GM19438 (cell line): ENCODE data around the gene BCKDHB.
"Not testable (repeated sequence)": the region's sequence is repeated elsewhere in the genome, so short reads cannot be mapped to it uniquely, and the experiment has no call there.

Experiments used
- ATAC-seq: cut with Tn5 transposase; IDR thresholded peaks from one replicate; pipeline ENCODE4 v1.9.1; 2021; ENCODE audit warnings: low read depth; ENCODE audit not compliant: unreplicated experiment

BCKDHB gene

DNA sequence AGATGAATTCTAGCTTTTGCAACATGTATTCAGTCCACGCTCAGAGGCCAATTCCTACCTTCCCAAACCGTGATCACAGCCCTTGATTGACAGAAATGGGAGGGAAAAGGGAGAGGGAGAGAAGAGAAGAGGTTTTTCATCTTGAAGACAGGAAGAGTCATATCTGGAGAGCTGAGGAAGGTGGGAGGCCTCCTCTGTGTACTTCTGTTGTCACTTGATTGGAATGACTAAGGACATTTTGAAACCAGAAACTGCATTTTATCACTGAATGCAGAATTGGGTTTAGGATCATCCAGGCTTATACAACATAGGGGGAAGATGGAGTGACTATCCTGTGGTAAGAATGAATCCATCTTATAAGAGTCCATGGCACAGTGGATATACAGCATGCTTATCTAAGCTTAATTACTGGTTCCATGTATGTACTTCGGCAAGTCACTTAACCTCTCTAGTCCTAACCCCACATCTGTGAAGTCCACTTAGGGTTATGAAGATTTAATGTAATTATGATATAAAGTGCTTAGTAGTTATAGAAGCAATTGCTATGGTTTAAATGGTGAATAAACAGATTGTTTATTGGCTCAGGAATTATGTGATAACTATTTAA, 144.0 kb downstream of the BCKDHB start:
- no peak for ATAC-seq

DNA sequence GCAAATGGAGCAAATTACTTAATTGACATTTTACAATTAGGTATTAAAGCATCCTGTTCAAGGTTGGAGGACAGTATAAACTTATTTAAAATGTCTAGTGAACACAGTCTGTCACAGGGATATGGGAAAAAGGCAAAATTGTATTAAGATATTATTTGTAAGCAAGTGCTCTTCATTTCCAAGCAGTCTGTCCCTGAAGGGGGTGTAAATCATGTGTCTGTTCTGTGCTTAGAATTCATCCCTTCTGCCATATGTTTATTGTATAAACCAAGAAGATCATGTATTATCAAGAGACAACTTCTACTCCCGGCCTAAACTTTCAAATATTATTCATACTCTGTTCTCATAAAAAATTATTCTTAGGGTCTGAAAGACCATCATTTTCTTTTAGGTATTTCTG, 144.8 kb downstream of the BCKDHB start:
- no peak for ATAC-seq

DNA sequence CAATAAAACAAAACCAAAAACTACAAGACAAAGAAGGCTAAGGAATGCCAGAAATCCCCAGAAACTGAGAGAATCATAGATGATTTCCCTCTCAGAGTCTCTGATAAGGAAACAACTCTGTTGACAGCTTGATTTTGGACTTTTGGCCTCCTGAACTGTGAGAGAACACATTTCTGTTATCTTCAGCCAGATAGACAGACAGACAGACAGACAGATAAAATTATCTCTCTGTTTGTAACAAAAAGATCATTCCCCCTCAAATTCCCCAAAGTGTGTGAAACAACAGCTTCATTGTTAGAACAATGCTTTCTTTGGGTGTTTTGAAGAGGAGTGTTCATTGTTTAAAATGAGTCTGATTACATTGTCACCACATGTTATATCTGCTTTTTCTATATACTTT, 148.2 kb downstream of the BCKDHB start:
- ATAC-seq: no peak

DNA sequence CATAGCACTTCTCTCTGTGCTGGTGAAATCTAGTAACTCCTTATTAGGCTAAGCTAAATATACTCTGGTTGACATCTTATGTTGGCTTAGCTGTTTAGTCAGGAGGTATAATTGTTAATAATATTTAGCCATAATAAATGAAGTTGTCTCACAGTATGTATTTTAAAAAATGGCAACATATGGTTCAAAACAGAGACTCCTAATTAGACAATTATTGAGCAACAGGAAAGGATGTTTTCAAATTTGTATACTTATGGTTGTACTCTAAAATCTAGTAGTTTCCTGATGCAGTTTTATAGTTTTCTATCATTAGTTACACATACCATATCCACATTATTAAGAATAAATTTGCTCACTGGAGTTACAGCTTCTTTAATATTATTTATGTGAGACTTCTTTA, 150.2 kb downstream of the BCKDHB start:
- ATAC-seq: no peak

DNA sequence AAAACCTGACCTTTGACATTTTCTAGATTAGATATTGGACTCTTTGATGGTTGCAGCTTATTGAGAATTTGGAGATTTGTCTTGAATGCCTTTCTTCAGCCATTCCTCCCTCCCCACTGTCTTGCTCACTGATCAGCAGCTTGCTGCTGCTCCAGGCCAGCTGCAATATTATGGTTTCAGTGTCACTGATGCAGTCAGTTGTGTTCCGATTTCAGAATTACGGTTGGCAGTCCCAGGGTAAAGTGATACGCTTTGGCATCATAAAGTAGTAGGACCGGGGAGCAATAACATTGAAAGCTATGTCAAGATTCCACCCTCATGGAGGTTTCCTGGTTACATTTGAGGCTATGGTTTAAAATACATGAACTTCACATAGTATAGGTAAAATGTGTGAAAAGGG, 152.6 kb downstream of the BCKDHB start:
- no peak for ATAC-seq

DNA sequence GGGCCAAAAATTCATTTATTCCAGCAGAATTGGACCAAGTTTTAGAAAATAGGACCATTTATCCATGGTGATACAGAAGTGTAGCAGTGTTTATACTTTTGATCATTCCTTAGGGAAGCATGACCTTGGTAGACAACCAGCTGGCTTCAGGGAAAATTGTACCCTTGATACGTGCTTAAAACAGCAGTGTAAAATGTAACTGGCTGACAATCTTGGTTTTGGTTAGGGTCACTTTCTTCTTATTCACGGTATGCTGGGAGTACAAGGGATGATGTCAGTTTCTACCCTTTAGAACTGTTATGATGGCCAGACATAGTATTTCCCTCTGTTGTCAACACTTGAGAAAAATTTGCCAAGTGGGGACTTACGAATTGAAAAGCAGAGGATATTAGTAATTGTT, 157.1 kb downstream of the BCKDHB start:
- ATAC-seq: no peak

DNA sequence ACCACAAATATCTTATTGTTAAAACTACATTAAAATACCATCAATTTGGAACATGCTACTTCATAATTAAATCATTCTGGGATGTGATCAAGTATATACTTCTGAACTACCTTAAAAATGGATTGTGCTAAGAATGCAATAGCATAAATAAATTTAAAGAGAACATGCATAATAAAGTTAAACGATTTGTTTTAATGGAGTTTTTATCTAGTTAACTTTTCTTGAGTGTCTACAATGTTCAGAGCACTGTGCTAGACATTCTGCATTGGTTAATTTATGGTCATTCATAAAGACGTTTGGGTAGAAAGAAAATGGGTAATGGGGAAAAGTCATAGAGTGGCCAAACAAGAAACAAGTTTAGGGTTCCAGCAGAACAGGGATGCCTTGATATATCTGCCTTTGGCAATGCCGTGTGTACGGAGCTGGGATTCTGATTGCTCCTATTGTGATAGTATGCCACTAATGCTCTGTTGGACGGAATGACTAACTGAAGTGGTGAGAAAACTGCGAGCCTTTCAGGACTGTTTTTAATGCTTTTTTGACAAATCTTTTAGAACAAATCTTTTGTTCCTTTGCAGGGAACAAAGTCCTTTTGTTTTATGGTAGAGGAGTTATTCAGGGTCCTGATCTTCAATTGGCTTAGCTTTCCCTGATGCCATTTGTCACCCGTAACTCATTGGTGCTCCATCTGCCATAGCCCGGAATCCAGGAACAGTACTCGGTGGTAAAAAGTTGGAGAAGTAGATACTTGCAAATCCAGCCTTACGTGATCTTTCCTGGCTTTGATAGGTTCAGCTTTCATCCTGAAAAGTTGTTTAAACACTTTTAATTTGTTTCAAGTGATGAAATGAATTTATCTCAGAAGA, 162.6 kb downstream of the BCKDHB start:
- no peak for ATAC-seq

DNA sequence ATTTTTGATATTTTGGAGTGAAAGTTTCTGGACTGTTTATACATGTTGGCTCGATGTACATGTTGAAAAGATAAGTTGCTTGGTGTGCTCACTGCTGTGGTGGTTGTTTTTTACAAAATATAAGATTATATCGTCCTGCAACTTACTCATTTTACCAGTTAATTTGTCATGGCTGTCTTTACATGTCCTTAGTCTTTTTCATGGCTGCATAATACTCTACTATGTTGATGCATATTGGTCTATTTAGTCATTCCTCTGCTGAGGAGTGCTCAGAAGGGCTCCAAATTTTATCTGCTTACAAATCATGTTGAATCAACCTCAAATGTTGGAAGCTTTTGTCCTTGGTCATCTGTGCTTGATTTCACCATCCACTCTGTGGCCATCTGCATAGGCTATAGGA, 164.6 kb downstream of the BCKDHB start:
- no peak for ATAC-seq

DNA sequence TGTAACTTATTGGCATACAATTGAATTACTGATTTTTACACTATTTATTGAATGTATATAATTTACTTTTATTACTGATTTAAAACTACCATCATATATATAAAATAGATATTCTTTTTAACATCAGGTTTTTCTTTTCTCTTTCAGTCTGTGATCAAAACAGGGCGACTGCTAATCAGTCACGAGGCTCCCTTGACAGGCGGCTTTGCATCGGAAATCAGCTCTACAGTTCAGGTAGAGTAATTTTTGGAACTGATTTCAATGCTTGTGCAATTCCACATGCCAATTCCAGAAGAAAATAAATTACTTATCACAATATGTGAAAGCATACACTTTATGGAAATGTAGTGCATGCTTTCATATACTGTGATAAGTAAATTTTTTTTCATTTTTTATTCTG, 166.5 kb downstream of the BCKDHB start:
- ATAC-seq: no peak

DNA sequence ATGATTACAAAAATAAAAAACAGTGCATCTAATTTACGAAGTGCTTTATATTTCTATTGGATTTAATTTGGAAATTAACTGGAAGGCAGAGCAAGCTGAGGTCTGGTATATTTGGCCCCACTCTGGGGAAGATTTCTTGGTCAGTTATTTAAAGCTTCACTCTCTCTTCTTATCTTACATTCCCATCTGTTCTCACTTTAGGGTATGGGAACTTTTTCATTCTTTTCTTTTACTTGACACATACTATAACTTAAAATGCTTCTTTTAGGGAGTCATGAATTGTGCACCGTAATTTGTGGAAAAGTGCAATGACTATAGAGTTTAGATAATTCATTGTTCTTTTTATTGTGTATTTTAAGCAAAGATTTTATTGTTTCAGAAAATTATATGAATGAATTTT, 170.4 kb downstream of the BCKDHB start:
- no peak for ATAC-seq

DNA sequence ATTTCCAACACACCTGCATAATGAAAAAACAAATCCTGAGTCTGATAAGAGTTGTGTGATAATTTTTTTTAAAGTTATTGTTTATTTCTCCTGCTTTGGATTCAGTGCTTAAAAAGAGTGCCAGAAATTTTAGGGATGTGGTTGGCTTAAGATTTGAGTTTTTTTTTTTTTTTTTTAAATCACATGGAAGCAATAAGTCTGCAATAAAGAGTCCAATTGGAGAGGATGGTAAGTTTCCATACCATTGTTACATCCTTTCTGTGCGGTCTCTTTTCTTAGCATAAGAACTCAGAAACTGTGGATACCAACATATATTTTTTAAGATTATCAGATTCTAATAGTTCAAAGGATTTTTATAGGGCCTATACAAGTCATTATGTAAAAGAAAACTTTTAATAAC, 171.0 kb downstream of the BCKDHB start:
- no peak for ATAC-seq

DNA sequence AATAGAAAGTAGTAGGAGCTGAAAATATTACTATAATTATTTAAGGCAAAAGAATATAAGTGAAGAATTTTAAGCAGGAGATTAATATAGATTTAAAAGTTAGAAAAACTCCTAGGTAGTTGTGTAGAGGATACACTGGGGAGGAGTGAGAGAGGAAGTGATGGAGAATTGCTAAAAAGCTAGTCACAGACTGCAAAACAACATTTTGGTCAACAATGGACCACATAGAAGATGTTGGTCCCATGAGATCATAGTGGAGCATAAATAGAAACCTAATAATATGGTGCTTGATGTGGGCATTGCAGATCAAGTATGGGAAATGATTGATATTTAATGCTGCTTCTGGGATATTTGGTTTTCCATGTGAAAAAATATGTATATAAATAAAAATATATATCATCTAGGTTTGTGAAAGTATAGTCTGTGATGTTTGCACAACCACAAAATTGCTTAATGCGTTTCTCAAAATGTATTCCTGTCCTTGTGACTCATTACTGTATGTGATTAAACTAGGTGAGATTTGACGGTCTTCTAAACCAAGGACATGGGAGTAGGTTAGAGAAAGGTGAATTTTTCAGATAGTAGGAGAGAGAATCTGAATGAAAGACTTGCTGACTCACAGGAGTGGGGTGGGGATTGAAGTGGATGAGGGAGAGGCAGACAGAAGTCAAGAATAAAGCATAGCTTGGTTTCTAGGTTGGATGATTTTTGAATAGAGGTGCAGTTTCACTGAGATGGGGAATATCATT, 174.0 kb downstream of the BCKDHB start:
- no peak for ATAC-seq

DNA sequence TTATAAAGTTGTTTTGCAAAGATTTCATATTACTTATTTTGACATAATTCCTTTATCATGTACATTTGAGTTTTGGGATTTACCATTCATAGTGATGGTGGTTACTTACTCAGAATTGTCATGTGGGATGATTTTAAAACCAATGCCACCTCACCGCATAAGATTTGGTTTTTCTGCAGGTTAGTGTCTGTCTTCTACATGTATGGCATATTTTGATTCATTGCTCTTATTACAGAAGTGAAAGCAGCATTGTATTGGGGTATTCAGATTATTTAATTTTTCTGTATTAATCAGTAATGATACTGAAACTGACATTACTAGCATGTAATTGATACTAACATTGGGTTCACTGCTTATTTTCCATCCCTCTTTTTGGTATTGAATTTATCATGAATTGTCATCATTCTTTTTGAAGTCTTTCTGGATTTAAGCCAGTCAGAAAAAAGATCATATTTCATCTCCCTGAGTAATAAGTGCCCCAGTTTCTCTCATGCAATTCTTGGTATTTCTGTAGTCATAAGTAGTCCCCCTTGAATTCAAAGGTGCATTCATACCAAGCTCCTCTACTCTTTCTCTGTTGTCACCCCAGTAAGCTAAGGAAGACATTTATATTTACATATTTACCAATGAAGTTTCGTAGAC, 176.6 kb downstream of the BCKDHB start:
- ATAC-seq: no peak

DNA sequence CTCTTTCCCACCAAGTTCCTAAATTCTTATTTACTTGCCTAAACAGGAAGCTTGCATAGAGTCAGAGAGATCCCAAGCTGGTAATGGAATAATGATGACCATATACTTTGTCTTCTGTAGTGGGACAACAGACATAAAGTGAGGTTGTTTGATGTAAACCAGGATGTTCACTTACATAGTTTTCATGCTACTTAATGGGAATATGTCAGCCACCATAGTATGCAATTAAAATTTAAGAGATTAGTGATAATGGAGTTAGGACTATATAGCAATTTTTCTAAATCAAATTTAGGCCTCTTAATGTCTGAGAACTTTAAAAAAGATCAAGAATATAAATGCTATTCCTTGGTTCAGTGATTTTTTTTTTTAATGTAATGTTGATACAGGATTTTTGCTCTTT, 180.6 kb downstream of the BCKDHB start:
- ATAC-seq: no peak

DNA sequence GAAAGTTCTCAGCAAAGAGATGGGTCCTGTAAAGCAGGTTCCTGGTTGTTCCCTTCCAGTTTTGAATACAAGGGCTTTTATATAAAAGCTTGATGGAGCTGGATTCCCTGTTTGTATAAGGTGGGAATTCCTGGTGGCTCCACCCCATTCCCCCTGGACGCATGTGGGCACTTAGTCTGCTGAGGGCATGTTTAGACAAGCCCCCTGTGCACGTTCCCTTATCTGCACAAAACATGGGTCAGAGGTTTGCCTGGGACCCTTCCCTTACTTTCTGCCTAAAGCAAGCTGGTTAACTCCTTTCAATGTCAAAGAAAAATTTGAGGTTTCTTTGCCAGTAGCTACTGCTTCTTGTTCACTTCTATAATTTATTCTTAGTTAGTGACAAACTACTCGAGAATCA, 181.1 kb downstream of the BCKDHB start:
- no peak for ATAC-seq

DNA sequence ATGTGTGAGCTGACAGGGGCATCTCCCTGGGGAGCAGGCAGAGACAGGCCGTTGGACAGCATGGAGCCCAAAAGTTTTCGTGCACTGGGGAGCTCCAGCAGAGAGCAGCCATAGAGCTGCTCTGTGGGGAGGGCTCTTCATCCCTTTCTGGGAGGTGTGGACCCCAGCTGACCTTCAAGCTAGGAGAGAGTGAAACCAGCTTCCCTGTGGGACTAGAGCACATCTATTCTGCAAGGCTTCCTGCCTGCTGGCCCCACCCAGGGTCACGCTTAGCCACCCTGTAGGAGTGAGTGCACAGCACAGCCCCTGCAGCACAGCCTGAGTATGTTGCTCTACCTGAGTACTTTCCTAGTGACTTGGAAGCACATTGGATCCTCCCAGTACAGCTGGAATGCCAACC, 183.3 kb downstream of the BCKDHB start:
- ATAC-seq: no peak

DNA sequence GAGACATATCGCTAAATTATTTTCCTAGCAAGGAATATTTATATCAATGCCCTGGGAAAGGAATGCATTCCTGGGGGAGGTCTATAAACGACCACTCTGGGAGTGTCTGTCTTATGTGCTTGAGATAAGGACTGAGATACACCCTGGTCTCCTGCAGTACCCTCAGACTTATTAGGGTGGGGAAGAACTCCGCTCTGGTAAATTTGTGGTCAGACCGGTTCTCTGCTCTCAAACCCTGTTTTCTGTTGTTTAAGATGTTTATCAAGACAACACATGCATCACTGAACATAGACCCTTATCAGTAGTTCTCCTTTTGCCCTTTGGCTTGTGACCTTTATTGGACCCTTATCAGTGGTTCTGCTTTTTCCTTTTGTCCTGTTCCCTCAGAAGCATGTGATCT, 188.1 kb downstream of the BCKDHB start:
- not testable (repeated sequence) for ATAC-seq

DNA sequence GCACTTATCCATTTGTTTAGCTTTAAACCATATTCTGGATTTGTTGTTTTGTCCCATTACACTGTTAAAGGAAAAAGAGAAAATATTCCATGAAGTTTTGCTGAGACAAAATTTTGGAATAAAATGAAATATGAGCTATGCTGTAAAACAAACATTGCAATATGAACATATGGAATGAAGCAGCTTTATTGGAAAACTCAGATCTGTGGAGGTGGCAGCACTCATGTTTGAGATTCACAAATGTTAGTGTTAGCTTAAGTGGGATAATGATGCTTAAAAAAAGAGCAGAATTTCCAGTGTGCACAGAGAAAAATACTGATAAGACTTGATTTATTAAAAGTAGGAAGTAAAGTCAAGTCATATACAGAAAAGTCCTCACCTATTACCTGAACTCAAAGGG, 196.2 kb downstream of the BCKDHB start:
- no peak for ATAC-seq

DNA sequence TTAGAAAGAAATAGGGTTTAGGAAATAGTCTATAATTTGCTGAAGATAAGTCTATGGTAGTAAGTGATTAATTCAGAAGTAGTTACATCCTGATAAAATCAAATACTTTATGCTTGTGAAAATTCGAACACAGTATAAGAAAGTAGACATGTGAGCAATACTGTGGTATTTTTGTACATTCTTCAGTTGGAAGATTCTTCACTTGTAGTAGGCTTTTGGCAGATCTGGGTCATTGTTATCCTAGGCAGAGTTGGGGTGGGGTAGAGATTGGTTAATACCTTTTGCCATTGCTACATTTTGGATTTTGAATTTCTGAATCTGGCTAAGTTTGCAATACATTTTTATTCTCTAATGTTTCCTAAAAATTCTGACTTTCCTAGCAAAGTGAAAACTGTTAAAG, 197.5 kb downstream of the BCKDHB start:
- ATAC-seq: no peak

DNA sequence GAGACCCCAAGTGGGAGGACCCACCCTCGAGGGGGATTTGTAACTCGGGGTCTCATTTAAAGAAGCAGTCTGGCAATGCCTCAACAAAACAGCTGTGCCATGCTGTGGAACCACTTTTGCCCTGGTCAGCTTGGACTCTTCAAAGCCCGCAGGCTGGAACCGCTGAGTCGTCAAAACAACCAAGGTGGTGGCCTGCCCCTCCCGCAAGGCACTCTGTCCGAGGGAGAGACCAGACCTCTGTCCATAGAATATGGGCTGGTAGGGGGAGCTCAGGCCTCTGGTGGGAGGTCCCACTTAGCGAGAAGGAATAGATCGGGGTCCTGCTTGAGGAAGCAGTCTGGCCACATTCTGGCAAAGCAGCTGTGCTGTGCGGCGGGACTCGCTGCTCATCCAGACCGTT, 208.1 kb downstream of the BCKDHB start:
- no peak for ATAC-seq

DNA sequence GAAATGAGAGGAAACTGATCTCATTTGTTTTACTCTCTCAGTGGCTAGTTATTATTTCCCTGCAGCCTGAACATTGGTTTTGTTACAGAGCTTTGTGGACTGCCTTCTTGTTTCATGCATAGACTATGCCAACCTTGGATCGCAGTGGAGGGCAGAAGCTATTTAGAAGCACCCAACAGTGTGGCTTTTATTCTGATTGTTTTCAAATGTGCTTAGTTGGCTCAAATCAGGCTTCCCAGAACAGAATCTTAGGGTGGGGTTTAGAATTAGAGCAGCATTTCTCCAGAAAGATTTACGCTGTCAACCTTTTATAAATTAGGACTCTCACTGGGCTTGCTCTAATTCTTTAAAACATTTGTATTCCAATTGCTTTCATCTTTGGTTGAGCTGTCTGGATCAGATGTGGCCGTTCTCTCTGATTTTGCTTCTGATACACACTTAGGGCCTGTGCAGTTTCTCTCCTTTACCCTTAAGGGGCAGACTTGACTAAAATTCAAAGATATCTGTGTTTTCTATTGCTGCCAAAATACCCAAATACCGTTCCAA, 210.3 kb downstream of the BCKDHB start:
- ATAC-seq: no peak
